Ascending aorta (tissue), 2 donors: ENCODE data around the gene SPTLC1. TPM values are rescaled to one million over a fixed set of nuclear protein-coding genes. Genes with fewer than 3 reads are reported as not detected.

Experiments used
- DNase-seq, 2 donors: peaks; one replicate each; pipeline ENCODE4 v3.0.0-alpha.2; 2019; ENCODE audit warnings: low spot score in 2 of 2
- H3K27ac ChIP-seq, 2 donors: fragments of 200-600 bp; sonication (generic); one replicate each; pipeline ENCODE4 v1.5.1; 2016 to 2017; ENCODE audit warnings: mild to moderate bottlenecking in 1 of 2
- H3K27me3 ChIP-seq: fragments of 200-600 bp; sonication (generic); one replicate; pipeline ENCODE4 v1.5.1; 2017
- H3K36me3 ChIP-seq, 2 donors: fragments of 200-600 bp; sonication (generic); one replicate each; pipeline ENCODE4 v1.5.1; 2016
- H3K4me1 ChIP-seq, 2 donors: fragments of 200-600 bp; sonication (generic); one replicate each; pipeline ENCODE4 v1.5.1; 2016 to 2017; ENCODE audit warnings: mild to moderate bottlenecking in 1 of 2
- H3K4me3 ChIP-seq, 2 donors: fragments of 200-600 bp; sonication (generic); one replicate each; pipeline ENCODE4 v1.5.1; 2016 to 2017; ENCODE audit warnings: mild to moderate bottlenecking in 1 of 2
- H3K9me3 ChIP-seq, 2 donors: fragments of 200-600 bp; sonication (generic); one replicate each; pipeline ENCODE4 v1.5.1; 2016
- intact Hi-C: fragments of 100-400 bp; cut with DNase I; formaldehyde crosslinking; loops from one replicate; pipeline ENCODE4 v1.15.1; 2023
- total RNA-seq: library from RNA; depleted of rRNA; stranded (reverse); fragments of >200 nt; gene quantifications from one replicate; pipeline ENCODE4 v1.1.0, GENCODE V29; 2016
- TF ChIP-seq, protein P1 (sequence below), 3 experiments: fragments of 200-600 bp in 2 of 3; fragments of 450-650 bp in 1 of 3; sonication (generic) in 2 of 3; IDR thresholded peaks; one replicate each; pipeline ENCODE4 v1.5.1; 2016 to 2019; ENCODE audit warnings: antibody characterized with exemption in 3 of 3, mild to moderate bottlenecking in 1 of 3, moderate library complexity in 1 of 3

SPTLC1 gene
- total RNA-seq, 1 donor from 2014 or later = 48.0 TPM

DNA sequence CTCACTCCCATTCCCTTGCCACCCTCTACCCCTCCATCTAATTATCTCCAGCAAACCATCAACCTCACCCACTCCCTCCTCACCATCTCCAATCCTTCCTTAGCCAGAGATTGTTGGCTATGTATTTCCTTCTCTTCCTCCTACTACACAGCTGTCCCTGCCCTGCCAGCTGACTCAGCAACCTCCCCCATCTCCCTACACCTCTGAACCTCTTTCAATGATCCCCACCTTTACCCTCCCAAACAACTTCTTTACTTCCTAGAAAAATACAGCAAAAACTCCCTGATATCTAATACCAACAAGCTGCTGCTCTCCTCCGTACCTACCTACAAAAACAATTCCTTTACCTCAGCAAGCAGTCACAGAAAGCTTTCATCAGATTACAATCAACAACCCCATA lies 37.3 kb downstream of the SPTLC1 start:
- TF ChIP-seq, protein P1, sequence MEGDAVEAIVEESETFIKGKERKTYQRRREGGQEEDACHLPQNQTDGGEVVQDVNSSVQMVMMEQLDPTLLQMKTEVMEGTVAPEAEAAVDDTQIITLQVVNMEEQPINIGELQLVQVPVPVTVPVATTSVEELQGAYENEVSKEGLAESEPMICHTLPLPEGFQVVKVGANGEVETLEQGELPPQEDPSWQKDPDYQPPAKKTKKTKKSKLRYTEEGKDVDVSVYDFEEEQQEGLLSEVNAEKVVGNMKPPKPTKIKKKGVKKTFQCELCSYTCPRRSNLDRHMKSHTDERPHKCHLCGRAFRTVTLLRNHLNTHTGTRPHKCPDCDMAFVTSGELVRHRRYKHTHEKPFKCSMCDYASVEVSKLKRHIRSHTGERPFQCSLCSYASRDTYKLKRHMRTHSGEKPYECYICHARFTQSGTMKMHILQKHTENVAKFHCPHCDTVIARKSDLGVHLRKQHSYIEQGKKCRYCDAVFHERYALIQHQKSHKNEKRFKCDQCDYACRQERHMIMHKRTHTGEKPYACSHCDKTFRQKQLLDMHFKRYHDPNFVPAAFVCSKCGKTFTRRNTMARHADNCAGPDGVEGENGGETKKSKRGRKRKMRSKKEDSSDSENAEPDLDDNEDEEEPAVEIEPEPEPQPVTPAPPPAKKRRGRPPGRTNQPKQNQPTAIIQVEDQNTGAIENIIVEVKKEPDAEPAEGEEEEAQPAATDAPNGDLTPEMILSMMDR (IDR thresholded peaks at IDR 0.05) = no peak
- H3K27ac ChIP-seq = no peak overlapping the region
- intact Hi-C loops = no loop called here
- H3K36me3 ChIP-seq = peaks cover 20 to 53% of the 10 kb centered on the region in 2 donors
- no peaks in the 10 kb centered on the region for H3K9me3 ChIP-seq
- no peak overlapping the region for H3K4me3 ChIP-seq
- H3K27me3 ChIP-seq = no peaks in the 10 kb centered on the region
- H3K4me1 ChIP-seq = no peaks in the 10 kb centered on the region
- DNase-seq = no peak

DNA sequence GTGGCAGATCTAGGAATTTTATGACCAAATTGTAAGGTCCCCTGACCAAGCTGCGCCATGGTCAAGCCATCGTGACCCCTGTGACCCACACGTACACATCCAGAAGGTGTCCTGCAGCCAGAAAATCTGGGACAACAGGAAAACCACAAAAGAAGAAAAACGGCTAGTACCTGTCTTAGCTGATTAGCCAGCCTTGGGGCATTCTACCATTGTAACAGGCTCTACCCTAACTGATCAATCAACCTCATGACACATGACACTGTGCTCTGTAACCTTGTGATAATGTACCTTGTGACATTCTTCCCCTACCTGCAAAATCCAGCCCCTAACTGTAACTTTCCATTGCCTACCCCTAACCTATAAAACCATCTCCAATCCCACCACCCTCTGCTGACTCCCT lies 43.6 kb downstream of the SPTLC1 start:
- DNase-seq = no peak
- TF ChIP-seq, protein P1 (IDR thresholded peaks at IDR 0.05) = no peak
- no peak overlapping the region for H3K4me3 ChIP-seq
- H3K4me1 ChIP-seq = no peaks in the 10 kb centered on the region
- intact Hi-C loops = no loop called here
- H3K36me3 ChIP-seq = peaks cover 5 to 53% of the 10 kb centered on the region in 2 donors
- no peak overlapping the region for H3K27ac ChIP-seq
- H3K9me3 ChIP-seq = no peaks in the 10 kb centered on the region
- H3K27me3 ChIP-seq = no peaks in the 10 kb centered on the region

DNA sequence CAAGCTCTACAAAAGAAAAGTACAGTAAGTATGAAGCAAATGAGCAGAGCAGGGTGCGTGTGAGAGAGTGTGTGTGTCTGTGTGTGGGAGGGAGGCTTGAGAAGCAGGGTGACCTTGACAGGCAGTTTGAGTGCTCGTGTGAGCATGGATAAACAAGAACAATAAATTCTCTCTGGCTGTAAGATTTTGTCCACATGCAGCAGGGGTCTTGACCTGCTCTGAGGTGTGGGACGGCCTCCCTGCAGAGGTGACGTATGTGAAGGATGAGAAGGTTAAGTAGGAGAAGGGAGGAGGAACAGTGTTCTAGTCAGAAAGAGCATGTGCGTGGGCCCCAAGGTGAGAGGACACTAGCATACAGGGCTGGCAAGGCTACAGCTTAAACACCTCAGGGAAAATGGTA lies 49.0 kb downstream of the SPTLC1 start:
- Histone ChIP-seq H3K9me3 (peaks cover 0 to 32% of the 10 kb centered on the region in 2 donors), H3K27me3 (no peaks in the 10 kb centered on the region), H3K4me1 (no peaks in the 10 kb centered on the region), H3K4me3 (no peak overlapping the region), H3K36me3 (peaks cover 16 to 71% of the 10 kb centered on the region in 2 donors), H3K27ac (no peak overlapping the region)
- DNase-seq = no peak
- intact Hi-C loops = no loop called here
- TF ChIP-seq, protein P1 (IDR thresholded peaks at IDR 0.05) = no peak

- TF ChIP-seq, protein P1 (IDR thresholded peaks at IDR 0.05) = no peak
- peaks cover 16 to 76% of the 10 kb centered on the region in 2 donors for H3K36me3 ChIP-seq
- H3K4me1 ChIP-seq = no peaks in the 10 kb centered on the region
- H3K4me3 ChIP-seq = no peak overlapping the region
- no peak for DNase-seq
- no peaks in the 10 kb centered on the region for H3K27me3 ChIP-seq
- intact Hi-C loops = no loop called here
- peaks cover 0 to 38% of the 10 kb centered on the region in 2 donors for H3K9me3 ChIP-seq
- H3K27ac ChIP-seq = no peak overlapping the region
These were observed 50.5 kb downstream of the SPTLC1 start for GRCh38 chr9:92064711-92065110.

GRCh38 chr9:92061184-92061583 lies 54.0 kb downstream of the SPTLC1 start:
- no peak for DNase-seq
- intact Hi-C loops = no loop called here
- Histone ChIP-seq H3K36me3 (peaks cover 11 to 54% of the 10 kb centered on the region in 2 donors), H3K27ac (no peak overlapping the region), H3K27me3 (no peaks in the 10 kb centered on the region), H3K9me3 (peaks cover 0 to 38% of the 10 kb centered on the region in 2 donors), H3K4me1 (no peaks in the 10 kb centered on the region), H3K4me3 (no peak overlapping the region)
- TF ChIP-seq, protein P1 (IDR thresholded peaks at IDR 0.05) = no peak

DNA sequence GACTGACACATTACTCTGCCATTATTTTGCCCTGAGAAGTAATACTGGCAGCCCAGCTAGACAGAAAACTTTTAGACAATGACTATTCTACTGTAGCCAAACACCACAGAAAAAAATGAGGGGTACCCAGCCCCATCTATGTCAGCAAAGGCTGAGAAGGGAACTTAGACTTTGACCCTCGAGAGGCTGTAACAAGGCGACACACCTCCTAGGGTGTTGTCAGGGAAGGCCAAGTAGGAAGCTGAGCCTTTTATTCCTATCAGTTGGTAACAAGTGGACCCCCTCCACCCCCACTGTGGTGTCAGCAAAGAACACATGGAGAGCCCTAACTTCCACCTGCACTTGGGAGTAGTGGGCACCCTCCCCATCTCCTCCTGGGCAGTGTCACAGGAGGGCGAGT lies 55.6 kb downstream of the SPTLC1 start:
- Histone ChIP-seq H3K9me3 (peaks cover 0 to 38% of the 10 kb centered on the region in 2 donors), H3K4me1 (no peaks in the 10 kb centered on the region), H3K36me3 (peaks cover 10 to 48% of the 10 kb centered on the region in 2 donors), H3K4me3 (no peak overlapping the region), H3K27me3 (no peaks in the 10 kb centered on the region), H3K27ac (no peak overlapping the region)
- TF ChIP-seq, protein P1 (IDR thresholded peaks at IDR 0.05) = no peak
- no peak for DNase-seq
- intact Hi-C loops = no loop called here
